Upper lobe of right lung (tissue), 1 donor: ENCODE results near the gene SPAG4. TPM values are rescaled to one million over a fixed set of nuclear protein-coding genes. Genes with fewer than 3 reads are reported as not detected.

Source experiments
- ATAC-seq: fragments of 200-7000 bp; cut with Tn5 transposase; one replicate; pipeline ENCODE4 v1.9.1; 2020; ENCODE audit warnings: mild to moderate bottlenecking, moderate library complexity
- DNase-seq: peaks from one replicate; pipeline ENCODE4 v3.0.0-alpha.2; 2020
- H3K27ac ChIP-seq: fragments of 200-600 bp; one replicate; pipeline ENCODE4 v1.8.0; 2022
- H3K27me3 ChIP-seq: fragments of 200-600 bp; one replicate; pipeline ENCODE4 v1.8.0; 2022; ENCODE audit warnings: mild to moderate bottlenecking
- H3K36me3 ChIP-seq: fragments of 200-600 bp; one replicate; pipeline ENCODE4 v1.8.0; 2022
- H3K4me1 ChIP-seq: fragments of 200-600 bp; one replicate; pipeline ENCODE4 v1.8.0; 2022
- H3K4me3 ChIP-seq: fragments of 200-600 bp; one replicate; pipeline ENCODE4 v1.8.0; 2022; ENCODE audit warnings: mild to moderate bottlenecking
- H3K9me3 ChIP-seq: fragments of 200-600 bp; one replicate; pipeline ENCODE4 v1.8.0; 2022
- intact Hi-C: fragments of 100-400 bp; cut with DNase I; formaldehyde crosslinking; loops from one replicate; pipeline ENCODE4 v1.11.0; 2022
- total RNA-seq: library from RNA; stranded (reverse); fragmentation: NEBNext Ultra II Directional; extraction: Animal tissue kit (Norgen Biotek cat#: 25700); gene quantifications from one replicate; pipeline ENCODE4 v1.2.1, GENCODE V29; 2021
- TF ChIP-seq, protein P1 (sequence below): fragments of 200-600 bp; IDR thresholded peaks from one replicate; pipeline ENCODE4 v1.8.0; 2022; ENCODE audit warnings: antibody characterized with exemption
- donor health status: DM: no; HTN: yes; CAD: no; lungs with severe emphysema.

Gene SPAG4
- total RNA-seq, 1 donor from 2014 or later: 2.9 TPM

DNA sequence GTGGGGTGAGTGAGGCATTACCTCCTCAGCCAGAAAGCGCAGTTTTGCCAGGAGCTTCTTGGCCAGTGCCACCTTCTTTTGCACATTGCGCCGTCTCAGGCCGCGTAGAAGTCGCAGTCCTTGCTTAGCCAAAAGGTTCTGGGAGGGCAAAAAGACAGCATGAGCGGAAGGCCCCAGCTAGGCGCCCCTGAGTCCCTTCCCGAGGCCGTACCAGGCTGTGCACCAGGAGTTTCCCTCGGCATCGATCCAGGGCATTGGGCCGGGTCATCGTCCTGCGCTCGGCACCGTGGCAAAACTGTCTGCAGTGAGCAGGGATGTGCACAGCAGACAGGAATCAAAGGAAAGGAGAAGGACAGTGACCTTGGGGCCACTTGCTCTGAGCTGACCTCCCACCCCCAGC is 20.2 kb upstream of the SPAG4 start:
- no peaks in the 10 kb centered on the region for H3K9me3 ChIP-seq
- intact Hi-C loops: no loop called here
- no peaks in the 10 kb centered on the region for H3K36me3 ChIP-seq
- ATAC-seq (no peak), DNase-seq (no peak)
- TF ChIP-seq, protein P1, sequence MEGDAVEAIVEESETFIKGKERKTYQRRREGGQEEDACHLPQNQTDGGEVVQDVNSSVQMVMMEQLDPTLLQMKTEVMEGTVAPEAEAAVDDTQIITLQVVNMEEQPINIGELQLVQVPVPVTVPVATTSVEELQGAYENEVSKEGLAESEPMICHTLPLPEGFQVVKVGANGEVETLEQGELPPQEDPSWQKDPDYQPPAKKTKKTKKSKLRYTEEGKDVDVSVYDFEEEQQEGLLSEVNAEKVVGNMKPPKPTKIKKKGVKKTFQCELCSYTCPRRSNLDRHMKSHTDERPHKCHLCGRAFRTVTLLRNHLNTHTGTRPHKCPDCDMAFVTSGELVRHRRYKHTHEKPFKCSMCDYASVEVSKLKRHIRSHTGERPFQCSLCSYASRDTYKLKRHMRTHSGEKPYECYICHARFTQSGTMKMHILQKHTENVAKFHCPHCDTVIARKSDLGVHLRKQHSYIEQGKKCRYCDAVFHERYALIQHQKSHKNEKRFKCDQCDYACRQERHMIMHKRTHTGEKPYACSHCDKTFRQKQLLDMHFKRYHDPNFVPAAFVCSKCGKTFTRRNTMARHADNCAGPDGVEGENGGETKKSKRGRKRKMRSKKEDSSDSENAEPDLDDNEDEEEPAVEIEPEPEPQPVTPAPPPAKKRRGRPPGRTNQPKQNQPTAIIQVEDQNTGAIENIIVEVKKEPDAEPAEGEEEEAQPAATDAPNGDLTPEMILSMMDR: no peak
- peaks cover 7% of the 10 kb centered on the region for H3K27me3 ChIP-seq
- H3K4me1 ChIP-seq: no peaks in the 10 kb centered on the region
- no peak overlapping the region for H3K4me3 ChIP-seq
- no peak overlapping the region for H3K27ac ChIP-seq

DNA sequence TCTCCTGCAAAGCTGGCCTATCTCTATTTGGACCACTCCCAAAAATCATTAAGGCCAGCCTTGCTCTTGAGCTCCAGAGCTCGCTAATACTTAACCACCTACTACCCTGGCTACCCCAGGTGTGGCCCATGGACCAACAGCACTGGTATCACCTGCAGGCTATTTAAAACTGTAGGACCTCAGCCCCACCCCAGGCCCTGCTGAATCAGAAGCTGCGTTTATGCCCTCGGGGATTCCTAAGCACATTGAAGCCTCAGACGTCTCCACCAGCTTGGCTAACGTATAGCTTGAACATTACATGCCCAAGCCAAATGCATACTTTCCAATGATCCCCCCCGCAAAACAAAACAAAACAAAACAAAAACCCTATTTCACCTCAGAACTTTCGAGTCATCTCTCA is 19.7 kb upstream of the SPAG4 start:
- Histone ChIP-seq H3K27me3 (peaks cover 11% of the 10 kb centered on the region), H3K36me3 (no peaks in the 10 kb centered on the region), H3K9me3 (no peaks in the 10 kb centered on the region), H3K4me3 (no peak overlapping the region), H3K27ac (no peak overlapping the region), H3K4me1 (peaks cover 4% of the 10 kb centered on the region)
- DNase-seq (no peak), ATAC-seq (no peak)
- intact Hi-C loops: no loop called here
- TF ChIP-seq, protein P1: no peak

DNA sequence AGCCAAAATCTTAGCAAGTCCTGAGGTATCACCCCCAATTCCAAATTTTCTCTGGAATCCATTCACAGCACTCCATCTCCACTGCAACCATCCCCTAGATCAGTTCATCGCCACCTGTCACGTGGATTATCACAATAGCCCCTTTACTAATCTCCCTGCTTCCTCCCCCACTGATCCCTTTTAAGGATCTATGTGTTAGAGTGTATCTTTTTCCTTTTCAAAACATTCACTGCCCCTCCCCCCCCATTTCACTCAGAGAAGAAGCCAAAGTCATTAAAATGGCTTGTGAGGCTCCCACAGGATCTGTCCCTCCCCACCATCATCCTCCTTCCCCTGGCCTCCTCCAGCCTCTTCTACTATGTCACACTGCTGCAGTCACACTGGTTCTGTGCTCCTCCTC is 18.4 kb upstream of the SPAG4 start:
- no peaks in the 10 kb centered on the region for H3K9me3 ChIP-seq
- peaks cover 15% of the 10 kb centered on the region for H3K27me3 ChIP-seq
- no peak overlapping the region for H3K4me3 ChIP-seq
- intact Hi-C loops: no loop called here
- DNase-seq: no peak
- ATAC-seq: no peak
- H3K27ac ChIP-seq: no peak overlapping the region
- peaks cover 13% of the 10 kb centered on the region for H3K4me1 ChIP-seq
- H3K36me3 ChIP-seq: no peaks in the 10 kb centered on the region
- TF ChIP-seq, protein P1: no peak

DNA sequence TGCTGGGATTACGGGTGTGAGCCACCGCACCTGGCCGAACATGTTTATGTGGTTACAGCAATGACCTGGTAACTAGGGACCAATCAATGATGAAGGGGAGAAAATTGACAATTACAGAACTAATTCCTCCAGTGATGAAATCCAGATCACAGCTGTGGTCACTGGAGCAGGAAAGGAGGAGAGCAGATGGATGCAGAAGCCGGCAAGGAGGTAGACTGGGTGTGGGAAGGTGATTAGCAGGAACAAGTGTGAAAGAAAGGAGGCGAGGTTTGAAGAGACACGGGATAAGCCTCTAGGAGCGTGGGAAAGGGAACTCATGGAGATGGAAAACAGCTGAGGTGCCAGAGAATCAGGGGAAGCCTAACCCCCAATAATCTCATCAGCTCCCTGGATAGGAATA is 17.2 kb upstream of the SPAG4 start:
- no peak for DNase-seq

DNA sequence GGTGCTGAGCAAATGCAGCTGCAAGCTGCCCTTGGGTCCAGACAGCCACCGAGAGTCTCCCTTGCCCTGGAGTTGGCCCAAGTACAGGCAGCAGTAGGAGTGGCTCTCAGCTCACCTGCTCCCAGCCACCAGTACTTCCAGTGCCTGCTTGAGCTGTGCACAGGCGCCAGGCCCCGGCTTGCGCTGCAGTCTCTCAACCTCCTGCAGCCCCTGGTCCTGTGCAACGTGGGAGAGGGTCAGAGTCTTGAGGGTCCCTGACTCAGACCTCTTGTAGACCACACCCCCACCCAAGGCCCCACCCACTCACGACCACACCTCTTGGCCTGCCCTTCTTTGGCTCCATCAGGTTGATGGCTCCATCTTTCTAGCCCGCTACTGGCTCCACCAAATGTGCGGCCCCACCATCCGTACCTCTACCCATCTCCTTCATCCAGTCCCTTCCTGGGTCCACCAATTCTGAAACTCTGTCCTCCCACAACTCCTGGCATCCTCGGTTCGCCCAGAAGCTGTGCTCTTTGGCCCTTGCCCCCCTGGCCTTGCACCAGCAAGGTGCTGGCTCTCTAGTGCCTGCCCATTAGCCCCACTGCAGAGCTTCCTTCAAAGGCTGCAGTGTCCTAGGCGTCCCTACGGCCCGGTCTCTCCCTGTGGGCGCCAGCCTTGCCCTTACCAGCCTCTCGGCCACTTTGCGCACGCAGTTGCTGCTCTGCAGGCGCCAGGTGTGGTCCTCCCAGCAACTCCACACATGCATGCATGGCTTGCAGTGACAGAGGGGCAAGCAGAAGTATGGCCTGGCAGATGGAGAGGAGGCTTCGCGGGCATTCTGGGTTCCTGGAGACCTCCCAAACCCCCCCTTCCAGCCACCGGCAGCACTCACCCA is 16.5 kb upstream of the SPAG4 start:
- Histone ChIP-seq H3K4me3 (no peak overlapping the region), H3K36me3 (no peaks in the 10 kb centered on the region), H3K27ac (no peak overlapping the region), H3K27me3 (peaks cover 15% of the 10 kb centered on the region), H3K4me1 (peaks cover 13% of the 10 kb centered on the region), H3K9me3 (no peaks in the 10 kb centered on the region)
- TF ChIP-seq, protein P1: no peak
- intact Hi-C loops: no loop called here
- DNase-seq: peak; percentile 72
- peak; percentile 49 for ATAC-seq

More for the DNA sequence above, 17.2 kb upstream of the SPAG4 start:
- Histone ChIP-seq H3K36me3 (no peaks in the 10 kb centered on the region), H3K27ac (no peak overlapping the region), H3K4me3 (no peak overlapping the region), H3K9me3 (no peaks in the 10 kb centered on the region), H3K27me3 (peaks cover 15% of the 10 kb centered on the region), H3K4me1 (peaks cover 13% of the 10 kb centered on the region)
- ATAC-seq: no peak
- intact Hi-C loops: no loop called here
- TF ChIP-seq, protein P1: no peak
